CD14-positive monocyte (primary cell): ENCODE measurements around the gene GTF2H3. TPM values are rescaled to one million over a fixed set of nuclear protein-coding genes. Genes with fewer than 3 reads are reported as not detected.

Source experiments
- DNase-seq, 3 donors: peaks; one replicate each; pipeline ENCODE4 v3.0.0-alpha.2; 2011 to 2022
- H2AFZ ChIP-seq: 2 replicates; pipeline ENCODE4 v1.6.0; 2012; ENCODE audit warnings: mild to moderate bottlenecking, low read depth, low read length, inconsistent platforms; ENCODE audit not compliant: insufficient read depth, poor library complexity, severe bottlenecking
- H3K27ac ChIP-seq, 2 donors: 1 replicate in 1 of 2; 2 replicates in 1 of 2; pipeline ENCODE4 v1.5.1; 2012 to 2013; ENCODE audit warnings: low read length in 2 of 2, control low read depth in 1 of 2, inconsistent platforms in 1 of 2, low read depth in 1 of 2, mild to moderate bottlenecking in 1 of 2
- H3K27me3 ChIP-seq, 2 donors: one replicate each; pipeline versions ENCODE4 v1.6.0 to v1.6.1; 2011 to 2013; ENCODE audit warnings: low read length in 2 of 2; ENCODE audit not compliant: control insufficient read depth in 2 of 2, insufficient read depth in 2 of 2
- H3K36me3 ChIP-seq, 2 donors: replicated peaks in 1 of 2; 1 replicate in 1 of 2; 2 replicates in 1 of 2; pipeline versions ENCODE4 v1.5.1 to v1.6.1; 2012 to 2013; ENCODE audit warnings: low read length in 2 of 2, control low read depth in 1 of 2, inconsistent platforms in 1 of 2, mild to moderate bottlenecking in 1 of 2; ENCODE audit not compliant: insufficient read depth in 2 of 2, control insufficient read depth in 1 of 2
- H3K4me1 ChIP-seq, 2 donors: 1 replicate in 1 of 2; 2 replicates in 1 of 2; pipeline versions ENCODE4 v1.5.1 to v1.6.1; 2012 to 2013; ENCODE audit warnings: low read length in 2 of 2, control low read depth in 1 of 2, inconsistent platforms in 1 of 2, mild to moderate bottlenecking in 1 of 2, moderate library complexity in 1 of 2; ENCODE audit not compliant: insufficient read depth in 2 of 2, control insufficient read depth in 1 of 2
- H3K4me2 ChIP-seq: replicated peaks from 2 replicates; pipeline ENCODE3; 2012; ENCODE audit warnings: low read length, moderate library complexity, mild to moderate bottlenecking; ENCODE audit not compliant: poor library complexity, severe bottlenecking; ENCODE audit errors: extremely low read depth
- H3K4me3 ChIP-seq, 3 experiments: fragments of 200-600 bp in 1 of 3; sonication (generic) in 1 of 3; replicated peaks in 1 of 3; 1 replicate in 2 of 3; 2 replicates in 1 of 3; pipeline ENCODE4 v1.5.1; 2011 to 2013; ENCODE audit warnings: low read length in 3 of 3, mild to moderate bottlenecking in 3 of 3, control low read depth in 2 of 3, low read depth in 2 of 3, inconsistent platforms in 1 of 3, moderate library complexity in 1 of 3
- H3K79me2 ChIP-seq: 2 replicates; pipeline ENCODE4 v1.6.0; 2012; ENCODE audit warnings: mild to moderate bottlenecking, control low read depth, inconsistent platforms, low read length, moderate library complexity; ENCODE audit not compliant: insufficient read depth
- H3K9ac ChIP-seq: 2 replicates; pipeline ENCODE4 v1.6.0; 2017; ENCODE audit warnings: low read length, mild to moderate bottlenecking; ENCODE audit not compliant: insufficient read depth, poor library complexity, severe bottlenecking
- H3K9me3 ChIP-seq, 2 donors: replicated peaks in 1 of 2; 1 replicate in 1 of 2; 2 replicates in 1 of 2; pipeline versions ENCODE4 v1.5.1 to v1.6.1; 2012 to 2013; ENCODE audit warnings: low read length in 2 of 2, control low read depth in 1 of 2; ENCODE audit not compliant: control insufficient read depth in 1 of 2, insufficient read depth in 1 of 2
- H4K20me1 ChIP-seq: 2 replicates; pipeline ENCODE4 v1.6.0; 2012; ENCODE audit warnings: mild to moderate bottlenecking, low read length, control low read depth, moderate library complexity; ENCODE audit not compliant: insufficient read depth
- H3K27ac Mint-ChIP-seq, 7 donors: one replicate each; pipeline ENCODE4 v1.8.0; 2020; ENCODE audit warnings: mild to moderate bottlenecking in 7 of 7, mixed read lengths in 7 of 7, moderate library complexity in 6 of 7, inconsistent platforms in 2 of 7
- H3K27me3 Mint-ChIP-seq, 3 donors: one replicate each; pipeline ENCODE4 v1.8.0; 2021 to 2022; ENCODE audit warnings: low read depth in 3 of 3, mild to moderate bottlenecking in 3 of 3, mixed read lengths in 3 of 3, moderate library complexity in 3 of 3, inconsistent platforms in 1 of 3
- H3K36me3 Mint-ChIP-seq, 2 donors: one replicate each; pipeline ENCODE4 v1.8.0; 2020; ENCODE audit warnings: mixed read lengths in 2 of 2, inconsistent platforms in 1 of 2, mild to moderate bottlenecking in 1 of 2
- H3K4me1 Mint-ChIP-seq: one replicate; pipeline ENCODE4 v1.8.0; 2020; ENCODE audit warnings: mild to moderate bottlenecking, mixed read lengths
- H3K4me3 Mint-ChIP-seq, 2 donors: one replicate each; pipeline ENCODE4 v1.8.0; 2020; ENCODE audit warnings: mild to moderate bottlenecking in 2 of 2, mixed read lengths in 2 of 2, moderate library complexity in 1 of 2
- H3K9me3 Mint-ChIP-seq, 7 donors: one replicate each; pipeline ENCODE4 v1.8.0; 2020 to 2022; ENCODE audit warnings: mixed read lengths in 7 of 7, mild to moderate bottlenecking in 6 of 7, moderate library complexity in 6 of 7, inconsistent platforms in 2 of 7
- WGBS: methylation state at CpG from one replicate; pipeline ENCODE4 v1.1.5; 2013; ENCODE audit warnings: missing lambda C conversion rate; ENCODE audit not compliant: insufficient coverage; 5-methylcytosine and 5-hydroxymethylcytosine counted together
- intact Hi-C, 2 donors: fragments of 100-400 bp; cut with micrococcal nuclease; formaldehyde crosslinking; loops; one replicate each; pipeline versions ENCODE4 v1.15.0 to v1.15.1; 2023
- polyA plus RNA-seq, 3 donors: library from polyadenylated mRNA; depleted of rRNA in 1 of 3; unstranded in 2 of 3; stranded (reverse) in 1 of 3; fragments of 300-500 nt in 2 of 3; fragments of >200 nt in 1 of 3; fragmentation: Illumina TruSeq in 2 of 3; gene quantifications; 1 replicate in 2 of 3; 2 replicates in 1 of 3; pipeline ENCODE4 v1.2.3, GENCODE V29; 2012 to 2021
- TF ChIP-seq, protein P1 (sequence below): fragments of 200-600 bp; IDR thresholded peaks from one replicate; pipeline ENCODE4 v1.8.0; 2022; ENCODE audit warnings: antibody characterized with exemption, mild to moderate bottlenecking

Gene GTF2H3
- polyA plus RNA-seq, 3 donors, result 8.2 to 21.7 (median 12.3) TPM

DNA sequence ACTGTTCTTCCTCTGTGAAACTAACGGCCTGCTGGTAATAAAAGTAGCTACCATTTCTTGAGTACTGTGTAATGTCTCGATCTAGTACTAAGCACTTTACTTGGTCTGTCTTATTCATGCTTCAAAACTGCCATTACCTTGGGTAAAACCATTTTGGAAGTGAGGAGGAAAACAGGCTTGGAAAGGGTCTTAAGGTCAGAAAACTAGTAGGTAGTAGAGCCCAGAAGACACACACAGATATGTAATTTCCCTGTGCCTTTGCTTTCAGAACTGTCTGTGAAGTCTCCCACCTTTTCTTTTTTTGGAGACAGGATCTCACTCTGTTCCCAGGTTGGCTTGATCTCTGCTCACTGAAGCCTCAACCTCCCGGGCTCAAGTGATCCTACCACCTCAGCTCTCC lies 35.1 kb upstream of the GTF2H3 start:
- H3K4me3 Mint-ChIP-seq, result no peak overlapping the region

DNA sequence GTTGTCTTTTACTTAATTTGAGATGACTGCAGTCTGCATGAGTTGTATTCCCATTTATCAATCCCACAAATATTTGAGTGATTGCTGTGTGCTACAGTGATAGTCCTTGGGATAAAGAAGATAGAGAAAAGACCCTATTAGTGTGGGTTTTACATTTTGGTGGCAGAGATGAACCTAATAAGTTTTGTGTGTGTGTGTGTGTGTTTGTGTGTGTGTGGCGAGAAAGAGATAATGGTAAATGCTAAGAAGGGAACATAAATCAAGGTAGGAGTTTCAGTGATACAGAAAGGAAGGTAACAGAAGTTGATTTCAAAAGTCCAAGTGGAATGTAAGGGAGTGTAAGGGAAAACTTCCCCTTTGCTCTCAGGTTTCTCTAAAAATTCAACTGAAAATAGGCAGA lies 34.3 kb upstream of the GTF2H3 start:
- Histone ChIP-seq H3K79me2 (peaks cover 48% of the 10 kb centered on the region), H3K4me1 (peaks cover 17 to 19% of the 10 kb centered on the region in 2 donors), H3K4me3 (no peak overlapping the region), H3K27me3 (no peaks in the 10 kb centered on the region), H3K9me3 (no peaks in the 10 kb centered on the region), H4K20me1 (peaks cover 12% of the 10 kb centered on the region), H3K4me2 (no peak overlapping the region), H3K9ac (no peak overlapping the region), H3K27ac (no peak overlapping the region), H3K36me3 (peaks cover 42 to 51% of the 10 kb centered on the region in 2 donors), H2AFZ (no peak overlapping the region)
- intact Hi-C loops, result no loop called here
- peaks cover 16% of the 10 kb centered on the region for H3K4me1 Mint-ChIP-seq
- no peak for DNase-seq
- TF ChIP-seq, protein P1, sequence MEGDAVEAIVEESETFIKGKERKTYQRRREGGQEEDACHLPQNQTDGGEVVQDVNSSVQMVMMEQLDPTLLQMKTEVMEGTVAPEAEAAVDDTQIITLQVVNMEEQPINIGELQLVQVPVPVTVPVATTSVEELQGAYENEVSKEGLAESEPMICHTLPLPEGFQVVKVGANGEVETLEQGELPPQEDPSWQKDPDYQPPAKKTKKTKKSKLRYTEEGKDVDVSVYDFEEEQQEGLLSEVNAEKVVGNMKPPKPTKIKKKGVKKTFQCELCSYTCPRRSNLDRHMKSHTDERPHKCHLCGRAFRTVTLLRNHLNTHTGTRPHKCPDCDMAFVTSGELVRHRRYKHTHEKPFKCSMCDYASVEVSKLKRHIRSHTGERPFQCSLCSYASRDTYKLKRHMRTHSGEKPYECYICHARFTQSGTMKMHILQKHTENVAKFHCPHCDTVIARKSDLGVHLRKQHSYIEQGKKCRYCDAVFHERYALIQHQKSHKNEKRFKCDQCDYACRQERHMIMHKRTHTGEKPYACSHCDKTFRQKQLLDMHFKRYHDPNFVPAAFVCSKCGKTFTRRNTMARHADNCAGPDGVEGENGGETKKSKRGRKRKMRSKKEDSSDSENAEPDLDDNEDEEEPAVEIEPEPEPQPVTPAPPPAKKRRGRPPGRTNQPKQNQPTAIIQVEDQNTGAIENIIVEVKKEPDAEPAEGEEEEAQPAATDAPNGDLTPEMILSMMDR, result no peak
- no peak overlapping the region for H3K4me3 Mint-ChIP-seq
- H3K27me3 Mint-ChIP-seq, result no peaks in the 10 kb centered on the region
- 100% methylated on average over 1 of the region's 1 CpG for WGBS
- H3K27ac Mint-ChIP-seq, result peak overlapping the region in 1 of 7 donors; percentile 10
- H3K36me3 Mint-ChIP-seq, result peaks cover 36 to 48% of the 10 kb centered on the region in 2 donors
- H3K9me3 Mint-ChIP-seq, result no peaks in the 10 kb centered on the region

More for the DNA sequence above, 35.1 kb upstream of the GTF2H3 start:
- no peaks in the 10 kb centered on the region for H3K27me3 ChIP-seq
- peaks cover 17 to 19% of the 10 kb centered on the region in 2 donors for H3K4me1 ChIP-seq
- H3K27ac Mint-ChIP-seq, result peak overlapping the region in 3 of 7 donors; percentile 6 to 33 (median 31)
- no peaks in the 10 kb centered on the region for H3K27me3 Mint-ChIP-seq
- 67% methylated on average over 1 of the region's 3 CpGs for WGBS
- H3K9me3 Mint-ChIP-seq, result no peaks in the 10 kb centered on the region
- no peaks in the 10 kb centered on the region for H3K9me3 ChIP-seq
- intact Hi-C loops, result no loop called here
- peaks cover 48% of the 10 kb centered on the region for H3K79me2 ChIP-seq
- H3K4me1 Mint-ChIP-seq, result peaks cover 16% of the 10 kb centered on the region
- TF ChIP-seq, protein P1, result no peak
- no peak overlapping the region for H3K9ac ChIP-seq
- H3K36me3 ChIP-seq, result peaks cover 37 to 55% of the 10 kb centered on the region in 2 donors
- no peak overlapping the region for H2AFZ ChIP-seq
- DNase-seq, result no peak
- no peak overlapping the region for H3K4me3 ChIP-seq
- H3K4me2 ChIP-seq, result no peak overlapping the region
- H3K27ac ChIP-seq, result no peak overlapping the region
- peaks cover 40 to 48% of the 10 kb centered on the region in 2 donors for H3K36me3 Mint-ChIP-seq
- H4K20me1 ChIP-seq, result peaks cover 20% of the 10 kb centered on the region
